Muscle of leg (tissue), 11 donors: ENCODE data around the gene CLIC3. TPM values are rescaled to one million over a fixed set of nuclear protein-coding genes. Genes with fewer than 3 reads are reported as not detected.
"Not testable (repeated sequence)": the region's sequence is repeated elsewhere in the genome, so short reads cannot be mapped to it uniquely, and the experiment has no call there.

ENCODE experiments used
- DNase-seq: peaks from one replicate; pipeline ENCODE4 v3.0.0; 2013
- H3K27ac ChIP-seq: one replicate; pipeline ENCODE4 v1.5.1; 2013; ENCODE audit warnings: mild to moderate bottlenecking, low read length, control low read depth
- H3K27me3 ChIP-seq: one replicate; pipeline ENCODE4 v1.6.1; 2013; ENCODE audit warnings: low read length; ENCODE audit not compliant: control insufficient read depth, insufficient read depth
- H3K36me3 ChIP-seq: one replicate; pipeline ENCODE4 v1.6.1; 2013; ENCODE audit warnings: low read length; ENCODE audit not compliant: control insufficient read depth, insufficient read depth
- H3K4me1 ChIP-seq: one replicate; pipeline ENCODE4 v1.6.1; 2013; ENCODE audit warnings: low read length; ENCODE audit not compliant: control insufficient read depth, insufficient read depth
- H3K4me3 ChIP-seq: one replicate; pipeline ENCODE4 v1.5.1; 2013; ENCODE audit warnings: low read length, control low read depth
- H3K9me3 ChIP-seq: replicated peaks from 2 replicates; pipeline ENCODE4 v1.6.1; 2013; ENCODE audit warnings: low read depth, low read length; ENCODE audit not compliant: control insufficient read depth
- whole genome bisulfite sequencing: methylation state at CpG from one replicate; pipeline ENCODE4 v1.1.5; 2013; ENCODE audit warnings: missing lambda C conversion rate; ENCODE audit not compliant: insufficient coverage; 5-methylcytosine and 5-hydroxymethylcytosine counted together
- polyA plus RNA-seq, 8 donors: library from polyadenylated mRNA; unstranded; fragments of 120-200 nt; gene quantifications; one replicate each; pipeline versions ENCODE4 v1.2.1 to v1.2.3, GENCODE V29; 2013; ENCODE audit warnings: inconsistent platforms in 1 of 8, low replicate concordance in 1 of 8; ENCODE audit not compliant: insufficient read length in 8 of 8, insufficient read depth in 1 of 8
- total RNA-seq: library from RNA; stranded (reverse); fragments of 120-200 nt; gene quantifications from one replicate; pipeline ENCODE4 v1.2.4, GENCODE V29; 2013

CLIC3 gene
- total and polyA plus RNA-seq, 9 donors = 0.27 to 8.4 (median 0.60) TPM

DNA sequence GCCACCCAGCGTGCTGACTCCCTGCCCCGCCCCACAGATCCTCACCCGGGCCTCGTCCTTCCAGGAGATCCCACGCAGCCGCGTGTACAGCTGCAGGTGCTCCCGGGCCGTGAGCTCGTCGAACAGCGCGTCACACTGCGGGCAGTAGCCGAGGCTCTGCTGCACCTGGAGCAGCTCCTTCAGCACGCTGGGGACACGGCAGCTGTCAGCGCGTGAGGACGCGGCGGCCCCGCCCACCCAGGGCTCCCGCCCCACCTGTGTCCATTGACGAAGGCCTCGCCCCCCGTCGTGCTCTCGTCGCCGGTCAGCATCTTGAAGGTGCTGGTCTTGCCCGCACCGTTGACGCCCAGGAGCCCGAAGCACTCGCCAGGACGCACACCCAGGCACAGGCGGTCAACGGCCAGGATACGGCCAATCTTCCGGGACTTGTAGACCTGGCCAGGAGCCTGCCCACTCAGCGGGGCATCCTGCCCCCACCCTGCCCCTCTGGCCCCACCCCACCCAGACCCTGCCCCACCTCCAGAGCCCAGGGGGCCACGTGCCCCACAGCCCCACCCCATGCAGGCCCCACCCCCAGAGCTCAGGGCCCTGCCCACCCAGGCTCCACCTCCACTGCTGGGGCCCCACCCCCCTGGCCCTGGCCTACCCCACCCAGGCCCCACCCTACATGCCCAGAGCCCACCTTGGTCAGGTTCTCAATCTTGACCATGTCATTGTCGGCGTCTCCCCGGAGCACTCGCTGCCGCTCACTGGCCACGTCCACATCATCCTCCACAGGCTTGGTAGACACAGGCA is 13.8 kb upstream of the CLIC3 start:
- no peaks in the 10 kb centered on the region for H3K27me3 ChIP-seq
- H3K4me3 ChIP-seq = no peak overlapping the region
- H3K36me3 ChIP-seq = peaks cover 30% of the 10 kb centered on the region
- no peaks in the 10 kb centered on the region for H3K9me3 ChIP-seq
- H3K27ac ChIP-seq = no peak overlapping the region
- WGBS = 92% methylated on average over 47 of the region's 49 CpGs
- peaks cover 22% of the 10 kb centered on the region for H3K4me1 ChIP-seq
- no peak for DNase-seq

DNA sequence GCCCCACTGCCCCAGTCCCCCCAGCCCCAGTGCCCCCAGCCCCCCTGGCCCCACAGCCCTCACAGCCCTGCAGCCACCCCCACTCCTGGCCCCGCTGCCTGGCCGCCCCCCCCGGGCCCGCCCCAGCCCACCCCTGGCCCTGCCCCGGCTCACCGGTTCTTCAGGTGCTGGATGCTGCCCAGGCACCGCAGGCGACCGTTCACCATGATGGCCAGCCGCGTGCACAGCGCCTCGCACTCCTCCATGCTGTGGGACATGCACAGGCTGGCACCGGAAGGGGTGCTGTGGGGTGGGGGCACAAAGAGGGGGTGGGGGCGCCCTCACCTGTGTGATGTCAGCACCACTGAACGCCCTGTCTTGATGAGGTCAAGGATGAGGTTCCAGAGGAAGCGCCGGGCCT is 12.8 kb upstream of the CLIC3 start:
- Histone ChIP-seq H3K4me1 (peaks cover 22% of the 10 kb centered on the region), H3K27me3 (no peaks in the 10 kb centered on the region), H3K4me3 (no peak overlapping the region), H3K27ac (no peak overlapping the region), H3K36me3 (peaks cover 26% of the 10 kb centered on the region), H3K9me3 (no peaks in the 10 kb centered on the region)
- WGBS = 82% methylated on average over 12 of the region's 18 CpGs
- no peak for DNase-seq

GRCh38 chr9:137008312-137008711 is 11.9 kb upstream of the CLIC3 start:
- no peaks in the 10 kb centered on the region for H3K27me3 ChIP-seq
- H3K36me3 ChIP-seq = peaks cover 20% of the 10 kb centered on the region
- no peak for DNase-seq
- H3K27ac ChIP-seq = no peak overlapping the region
- H3K9me3 ChIP-seq = no peaks in the 10 kb centered on the region
- 80% methylated on average over 20 of the region's 22 CpGs for WGBS
- H3K4me1 ChIP-seq = peaks cover 22% of the 10 kb centered on the region
- no peak overlapping the region for H3K4me3 ChIP-seq

- WGBS = 71% methylated on average over 12 of the region's 13 CpGs
- H3K4me3 ChIP-seq = no peak overlapping the region
- peaks cover 20% of the 10 kb centered on the region for H3K36me3 ChIP-seq
- H3K9me3 ChIP-seq = no peaks in the 10 kb centered on the region
- no peak overlapping the region for H3K27ac ChIP-seq
- no peak for DNase-seq
- H3K27me3 ChIP-seq = no peaks in the 10 kb centered on the region
- peaks cover 22% of the 10 kb centered on the region for H3K4me1 ChIP-seq
Measured at GRCh38 chr9:137007816-137008270, 11.5 kb upstream of the CLIC3 start.

DNA sequence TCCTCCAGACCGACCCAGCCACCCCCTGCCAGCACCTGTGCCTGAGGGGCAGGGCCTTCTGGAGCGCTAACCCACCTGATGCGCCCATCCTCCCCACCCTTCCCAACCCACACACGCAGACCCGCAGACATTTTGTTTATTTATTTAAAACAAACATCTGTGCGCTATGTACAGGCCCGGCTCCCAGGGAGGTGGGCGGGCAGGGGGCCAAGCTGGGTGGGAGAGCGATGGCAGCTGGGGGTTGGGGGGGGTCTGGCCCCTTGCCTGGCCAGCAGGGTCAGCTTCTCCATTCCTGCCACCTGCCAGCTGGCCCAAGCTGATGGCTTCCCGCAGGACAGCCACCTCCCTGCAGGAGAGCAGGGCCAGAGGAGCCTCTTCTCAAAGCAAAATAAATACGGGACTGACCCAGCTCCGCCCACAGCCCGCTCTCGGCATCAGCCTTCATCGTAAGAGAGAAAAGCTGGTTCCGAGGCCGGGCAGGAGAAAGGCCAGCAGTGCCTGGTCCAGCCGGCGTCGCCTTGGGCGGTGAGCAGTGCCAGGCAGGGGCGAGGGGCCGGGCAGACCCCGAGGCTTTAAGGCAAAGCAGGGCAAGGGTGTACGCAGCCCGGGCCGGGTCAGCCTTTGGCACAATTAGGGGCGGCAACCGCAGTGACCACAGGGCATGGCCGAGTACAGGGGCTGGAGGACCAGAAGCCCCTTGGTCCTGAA is 10.9 kb upstream of the CLIC3 start:
- Histone ChIP-seq H3K4me1 (peaks cover 22% of the 10 kb centered on the region), H3K36me3 (peaks cover 15% of the 10 kb centered on the region), H3K27ac (no peak overlapping the region), H3K4me3 (no peak overlapping the region), H3K27me3 (no peaks in the 10 kb centered on the region), H3K9me3 (no peaks in the 10 kb centered on the region)
- WGBS = 59% methylated on average over 21 of the region's 30 CpGs
- DNase-seq = peak; percentile 57

DNA sequence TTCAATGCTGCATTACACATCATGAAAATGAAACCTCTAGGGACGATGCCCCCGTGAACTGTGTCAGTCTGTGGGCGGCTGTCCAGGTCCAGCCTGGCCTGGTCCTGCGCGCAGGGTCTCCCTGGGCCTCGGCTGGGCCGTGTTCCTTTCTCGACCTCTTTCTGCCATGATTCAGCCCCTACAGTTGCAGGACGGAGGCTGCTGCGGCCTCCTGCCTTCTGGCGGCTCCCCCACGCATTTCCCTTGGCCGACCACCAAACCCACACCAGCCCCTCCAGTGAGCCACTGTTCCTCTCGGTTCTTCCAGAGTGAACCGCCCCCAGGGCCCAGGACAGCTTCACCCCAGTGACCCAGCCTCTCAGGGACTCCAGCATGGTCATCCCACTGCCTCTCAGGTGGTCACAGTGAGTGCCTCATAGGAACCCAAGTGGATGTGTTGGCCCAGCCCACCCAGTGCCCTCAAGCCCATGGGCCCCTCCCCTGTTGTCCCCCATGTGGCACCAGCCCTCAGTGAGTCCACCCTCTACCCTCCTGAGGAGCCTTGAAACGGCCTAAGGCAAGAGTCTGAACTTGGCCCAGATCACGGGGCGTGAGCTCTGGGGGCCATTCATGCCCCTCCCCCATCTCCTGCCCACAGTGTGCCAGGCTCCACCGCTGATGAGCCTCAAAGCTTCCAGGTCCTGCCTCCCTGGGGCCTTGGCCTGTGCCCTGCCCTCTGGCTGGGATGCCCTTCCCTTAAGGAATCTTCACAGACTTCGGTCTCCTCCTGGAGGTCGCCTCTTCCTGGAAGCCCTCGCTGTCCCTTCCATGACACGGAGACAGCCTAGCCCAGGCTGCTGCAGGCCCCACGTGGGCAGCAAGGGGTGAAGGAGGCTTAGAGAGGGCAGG is 10.0 kb upstream of the CLIC3 start:
- H3K4me1 ChIP-seq = peaks cover 22% of the 10 kb centered on the region
- H3K9me3 ChIP-seq = no peaks in the 10 kb centered on the region
- H3K36me3 ChIP-seq = peaks cover 9% of the 10 kb centered on the region
- WGBS = 53% methylated on average over 21 of the region's 24 CpGs
- no peak for DNase-seq
- H3K27me3 ChIP-seq = no peaks in the 10 kb centered on the region
- no peak overlapping the region for H3K27ac ChIP-seq
- no peak overlapping the region for H3K4me3 ChIP-seq

DNA sequence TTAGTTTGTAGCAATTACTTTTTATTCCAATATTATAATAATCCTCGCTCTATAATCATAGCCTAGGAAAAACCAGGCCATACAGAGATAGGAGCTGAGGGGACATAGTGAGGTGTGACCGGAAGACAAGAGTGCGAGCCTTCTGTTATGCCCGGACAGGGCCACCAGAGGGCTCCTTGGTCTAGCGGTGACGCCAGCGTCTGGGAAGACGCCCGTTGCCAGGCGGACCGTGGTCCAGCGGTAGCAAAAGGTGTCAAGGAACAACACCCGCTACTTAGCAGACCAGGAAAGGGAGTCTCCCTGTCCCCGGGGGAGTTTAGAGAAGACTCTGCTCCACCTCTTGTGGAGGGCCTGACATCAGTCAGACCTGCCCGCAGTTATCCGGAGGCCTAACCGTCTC is 7.9 kb upstream of the CLIC3 start:
- not testable (repeated sequence) for H3K4me3 ChIP-seq, H3K27me3 ChIP-seq, H3K36me3 ChIP-seq, DNase-seq, H3K27ac ChIP-seq, H3K9me3 ChIP-seq
- WGBS = 24% methylated on average over 11 of the region's 17 CpGs
- H3K4me1 ChIP-seq = peaks cover 22% of the 10 kb centered on the region

- Histone ChIP-seq H3K9me3 (no peaks in the 10 kb centered on the region), H3K27ac (no peak overlapping the region), H3K36me3 (no peaks in the 10 kb centered on the region), H3K4me3 (no peak overlapping the region), H3K27me3 (peaks cover 3% of the 10 kb centered on the region), H3K4me1 (peaks cover 14% of the 10 kb centered on the region)
- 70% methylated on average over 10 of the region's 10 CpGs for whole genome bisulfite sequencing
- DNase-seq = no peak
Measured at GRCh38 chr9:137002646-137003041, 6.3 kb upstream of the CLIC3 start.

DNA sequence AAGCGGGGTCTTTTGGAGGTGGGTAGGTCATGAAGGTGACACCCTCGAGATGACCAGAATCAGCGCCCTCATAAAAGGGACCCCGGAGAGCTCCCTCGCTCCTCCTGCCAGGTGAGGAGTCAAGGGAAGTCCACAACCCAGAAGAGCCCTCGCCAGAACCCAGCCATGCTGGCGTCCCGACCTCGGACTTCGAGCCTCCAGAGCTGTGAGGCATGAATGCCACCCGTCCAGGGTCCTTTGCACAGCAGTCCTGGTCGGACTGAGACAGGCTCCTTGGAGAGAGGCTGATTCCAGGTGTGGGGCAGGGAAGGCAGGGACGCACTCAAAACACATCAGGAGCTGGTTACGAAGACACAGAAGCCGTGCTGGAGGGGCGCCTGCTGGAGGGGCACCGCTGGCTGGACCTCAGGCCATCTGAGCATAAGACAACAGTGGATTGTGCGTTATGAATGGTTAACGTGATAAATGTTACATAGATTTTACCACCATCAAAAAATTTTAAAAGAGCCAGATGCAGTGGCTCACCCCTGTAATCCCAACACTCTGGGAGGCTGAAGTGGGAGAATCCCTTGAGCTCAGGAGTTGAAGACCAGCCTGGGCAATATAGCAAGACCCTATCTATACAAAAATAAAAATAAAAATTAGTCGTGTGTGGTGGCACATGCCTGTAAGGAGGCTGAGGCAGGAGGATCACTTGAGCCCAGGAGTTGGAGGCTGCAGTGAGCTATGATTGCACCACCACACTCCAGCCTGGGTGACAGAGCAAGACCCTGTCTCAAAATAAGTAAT is 5.7 kb upstream of the CLIC3 start:
- Histone ChIP-seq H3K4me1 (peaks cover 8% of the 10 kb centered on the region), H3K27ac (no peak overlapping the region), H3K36me3 (no peaks in the 10 kb centered on the region), H3K9me3 (no peaks in the 10 kb centered on the region), H3K27me3 (peaks cover 9% of the 10 kb centered on the region), H3K4me3 (no peak overlapping the region)
- 75% methylated on average over 13 of the region's 20 CpGs for WGBS
- no peak for DNase-seq
